Breast epithelium (tissue), 4 donors: Measurements from ENCODE around the gene EFL1. TPM values are rescaled to one million over a fixed set of nuclear protein-coding genes. Genes with fewer than 3 reads are reported as not detected.

Source experiments
- DNase-seq, 2 donors: peaks; one replicate each; pipeline ENCODE4 v3.0.0-alpha.2; 2019; ENCODE audit warnings: low spot score in 2 of 2
- H3K27ac ChIP-seq, 2 donors: fragments of 200-600 bp; sonication (generic) in 1 of 2; one replicate each; pipeline ENCODE4 v1.5.1; 2016 to 2019; ENCODE audit warnings: mild to moderate bottlenecking in 1 of 2
- H3K27me3 ChIP-seq, 2 donors: fragments of 200-600 bp; sonication (generic) in 1 of 2; one replicate each; pipeline versions ENCODE4 v1.5.1 to v1.6.0; 2017 to 2019; ENCODE audit warnings: control low read depth in 1 of 2, mild to moderate bottlenecking in 1 of 2
- H3K36me3 ChIP-seq: fragments of 200-600 bp; one replicate; pipeline ENCODE4 v1.5.1; 2019
- H3K4me1 ChIP-seq, 2 donors: fragments of 200-600 bp; sonication (generic); one replicate each; pipeline ENCODE4 v1.5.1; 2016 to 2019; ENCODE audit warnings: control low read depth in 1 of 2
- H3K4me3 ChIP-seq, 3 donors: fragments of 200-600 bp; sonication (generic); 1 replicate in 2 of 3; 2 replicates in 1 of 3; pipeline ENCODE4 v1.5.1; 2016 to 2019; ENCODE audit warnings: mild to moderate bottlenecking in 3 of 3, moderate library complexity in 2 of 3
- H3K9me3 ChIP-seq, 2 donors: fragments of 200-600 bp; sonication (generic) in 1 of 2; one replicate each; pipeline ENCODE4 v1.5.1; 2016 to 2019; ENCODE audit warnings: control low read depth in 1 of 2
- CTCF ChIP-seq, 3 donors: fragments of 450-650 bp; IDR thresholded peaks; one replicate each; pipeline ENCODE4 v1.5.1; 2016 to 2017; ENCODE audit warnings: antibody characterized with exemption in 3 of 3, mild to moderate bottlenecking in 3 of 3, moderate library complexity in 3 of 3
- POLR2A ChIP-seq: fragments of 450-650 bp; IDR thresholded peaks from one replicate; pipeline ENCODE4 v1.6.1; 2016; ENCODE audit warnings: antibody characterized with exemption, mild to moderate bottlenecking, moderate library complexity
- POLR2AphosphoS5 ChIP-seq, 3 donors: sonication (generic); formaldehyde crosslinking; IDR thresholded peaks; one replicate each; pipeline ENCODE4 v1.6.1; 2017; ENCODE audit warnings: antibody characterized with exemption in 3 of 3
- intact Hi-C: fragments of 100-400 bp; cut with DNase I; formaldehyde crosslinking; loops from one replicate; pipeline ENCODE4 v1.15.1; 2023; ENCODE audit warnings: low total_unique reads
- total RNA-seq, 3 donors: library from RNA; depleted of rRNA; stranded (reverse); fragments of >200 nt; gene quantifications; one replicate each; pipeline ENCODE4 v1.1.0, GENCODE V29; 2016

EFL1 gene
- total RNA-seq, 3 donors from 2014 or later: 12.5 to 23.7 (median 22.9) TPM

DNA sequence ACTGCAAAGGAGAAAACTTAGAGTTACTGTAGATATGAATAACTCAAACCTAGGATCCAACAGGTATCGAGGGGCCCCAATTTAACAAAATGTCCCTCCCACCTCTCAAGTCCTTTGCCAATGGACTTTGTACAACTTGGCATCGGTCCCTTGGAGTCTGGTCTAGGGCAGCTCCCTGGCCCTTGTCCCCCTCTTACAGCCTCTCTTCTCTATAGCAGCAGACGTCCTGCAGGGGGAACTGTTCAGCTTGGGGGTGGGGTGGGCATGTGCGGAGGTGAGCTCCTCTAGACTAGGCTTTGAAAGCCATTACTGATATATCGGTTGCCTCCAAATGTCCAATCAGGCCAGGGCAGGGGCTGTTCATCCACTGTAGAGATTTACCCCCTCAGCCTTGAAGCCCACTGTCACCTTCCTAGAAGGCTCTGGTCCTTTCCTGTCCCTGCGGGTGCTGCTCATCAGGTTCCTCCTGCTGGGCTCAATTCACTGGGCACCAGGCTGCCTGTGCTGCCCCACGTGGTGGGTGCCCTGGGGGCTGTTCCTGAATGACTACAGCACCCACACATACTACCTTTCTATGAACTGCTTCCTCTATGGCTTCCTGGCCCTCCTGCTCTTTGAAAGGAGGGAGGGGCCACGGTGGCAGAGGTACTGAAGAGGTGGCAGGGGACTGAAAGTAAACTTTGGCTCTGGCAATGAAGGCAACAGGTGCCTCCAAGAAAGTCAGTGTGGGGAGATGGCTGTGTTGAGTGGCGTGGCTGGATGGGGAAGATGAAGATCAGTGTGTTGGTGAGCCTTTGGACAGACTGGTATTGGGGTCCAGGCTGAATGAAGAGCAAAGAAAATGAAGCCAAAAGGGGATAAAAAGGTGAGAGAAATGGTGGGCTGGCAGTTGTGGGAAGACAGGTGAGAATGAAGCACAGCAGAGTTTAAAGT lies 137.9 kb downstream of the EFL1 start:
- no peaks in the 10 kb centered on the region for H3K4me1 ChIP-seq
- H3K27me3 ChIP-seq: no peaks in the 10 kb centered on the region
- no peaks in the 10 kb centered on the region for H3K36me3 ChIP-seq
- no peak for TF ChIP-seq POLR2A
- no peak for TF ChIP-seq POLR2AphosphoS5 (IDR thresholded peaks at IDR 0.05)
- no peak for TF ChIP-seq CTCF (IDR thresholded peaks at IDR 0.05)
- H3K9me3 ChIP-seq: no peaks in the 10 kb centered on the region
- DNase-seq: no peak
- intact Hi-C loops: no loop called here
- no peak overlapping the region for H3K4me3 ChIP-seq
- H3K27ac ChIP-seq: no peak overlapping the region

- Histone ChIP-seq H3K4me3 (no peak overlapping the region), H3K4me1 (no peaks in the 10 kb centered on the region), H3K27me3 (no peaks in the 10 kb centered on the region), H3K9me3 (no peaks in the 10 kb centered on the region), H3K36me3 (no peaks in the 10 kb centered on the region), H3K27ac (no peak overlapping the region)
- no peak for DNase-seq
- intact Hi-C loops: no loop called here
- TF ChIP-seq CTCF (IDR thresholded peaks at IDR 0.05) (no peak), POLR2A (no peak), POLR2AphosphoS5 (IDR thresholded peaks at IDR 0.05) (no peak)
These were observed 139.7 kb downstream of the EFL1 start for GRCh38 chr15:82122746-82123400.

DNA sequence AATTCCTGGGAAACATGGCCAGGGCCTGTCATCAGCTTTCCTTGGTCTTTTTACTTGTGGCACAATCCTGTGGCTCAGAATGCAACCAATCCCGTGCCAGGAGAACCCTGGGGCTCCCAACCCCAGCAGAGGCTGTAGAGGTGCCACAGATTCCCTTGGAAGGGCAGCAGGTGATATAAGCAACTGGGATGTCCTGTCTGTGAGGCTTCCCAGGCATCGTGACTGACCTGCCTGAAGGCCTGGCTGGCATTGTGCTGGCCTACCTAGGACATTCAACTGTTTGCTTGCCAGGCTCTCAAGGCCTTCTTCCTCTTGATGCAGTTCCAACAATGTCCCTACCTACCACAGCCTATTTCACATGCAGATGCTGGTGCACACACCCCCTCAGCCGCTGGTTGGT lies 144.5 kb downstream of the EFL1 start:
- TF ChIP-seq POLR2A (no peak), POLR2AphosphoS5 (IDR thresholded peaks at IDR 0.05) (no peak), CTCF (IDR thresholded peaks at IDR 0.05) (no peak)
- Histone ChIP-seq H3K27me3 (no peaks in the 10 kb centered on the region), H3K9me3 (no peaks in the 10 kb centered on the region), H3K27ac (no peak overlapping the region), H3K36me3 (no peaks in the 10 kb centered on the region), H3K4me3 (no peak overlapping the region), H3K4me1 (no peaks in the 10 kb centered on the region)
- no peak for DNase-seq
- intact Hi-C loops: no loop called here

DNA sequence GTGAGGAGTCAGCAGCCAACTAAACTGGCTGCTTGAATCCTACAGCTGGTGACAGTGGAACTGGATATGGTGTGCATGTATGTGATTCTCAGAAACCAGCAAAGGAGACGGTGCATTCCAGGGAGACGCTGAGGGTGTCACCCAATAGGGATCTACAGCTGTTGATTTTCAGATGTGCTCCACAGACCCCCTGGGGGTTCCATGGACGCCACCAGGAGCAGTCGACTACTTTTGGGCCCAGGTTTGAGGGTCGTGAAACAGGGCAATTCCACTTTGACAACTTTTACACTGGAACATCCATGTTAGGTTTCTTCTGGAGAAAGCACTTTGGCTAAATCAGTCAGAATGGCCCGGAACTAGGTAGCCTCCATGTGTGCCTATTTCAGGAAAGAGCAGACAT lies 145.2 kb downstream of the EFL1 start:
- no peak for DNase-seq
- H3K27ac ChIP-seq: no peak overlapping the region
- no peaks in the 10 kb centered on the region for H3K36me3 ChIP-seq
- no peaks in the 10 kb centered on the region for H3K27me3 ChIP-seq
- H3K9me3 ChIP-seq: no peaks in the 10 kb centered on the region
- intact Hi-C loops: no loop called here
- H3K4me1 ChIP-seq: no peaks in the 10 kb centered on the region
- no peak for TF ChIP-seq POLR2AphosphoS5 (IDR thresholded peaks at IDR 0.05)
- TF ChIP-seq POLR2A: no peak
- no peak for TF ChIP-seq CTCF (IDR thresholded peaks at IDR 0.05)
- no peak overlapping the region for H3K4me3 ChIP-seq

- no peaks in the 10 kb centered on the region for H3K27me3 ChIP-seq
- H3K9me3 ChIP-seq: no peaks in the 10 kb centered on the region
- no peaks in the 10 kb centered on the region for H3K4me1 ChIP-seq
- intact Hi-C loops: no loop called here
- no peak for TF ChIP-seq POLR2A
- H3K4me3 ChIP-seq: no peak overlapping the region
- H3K36me3 ChIP-seq: no peaks in the 10 kb centered on the region
- H3K27ac ChIP-seq: no peak overlapping the region
- DNase-seq: no peak
These were observed 147.9 kb downstream of the EFL1 start for GRCh38 chr15:82114660-82115059.
